ENCODE results near the gene CYSTM1. TPM values are rescaled to one million over a fixed set of nuclear protein-coding genes. Genes with fewer than 3 reads are reported as not detected.
A peak's percentile ranks its signal among the peaks of the same experiment; 100 is the strongest.

CYSTM1 gene
- total RNA-seq, 1 experiment from 2014 or later = 59.7 TPM

DNA sequence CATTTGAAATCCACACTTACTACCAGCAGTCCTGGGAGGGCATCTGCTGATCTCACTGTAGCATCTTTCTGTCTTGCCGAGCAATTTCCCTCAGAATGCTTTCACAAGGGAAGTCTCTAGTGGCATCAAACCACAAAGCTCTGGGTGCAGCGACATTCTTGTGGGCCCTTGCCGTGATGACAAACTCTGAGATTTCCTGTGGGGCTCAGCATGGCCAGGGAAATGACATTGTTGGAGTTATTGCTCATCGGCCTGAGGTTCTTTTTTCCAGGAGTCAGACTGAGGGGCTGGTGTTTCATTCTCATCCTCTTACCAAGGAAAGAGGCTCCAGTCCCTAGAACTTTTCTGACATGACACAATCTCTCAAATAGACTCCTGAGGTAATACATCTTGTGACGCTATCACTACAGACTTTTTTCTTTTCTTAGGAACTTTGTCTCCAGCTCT, 76.6 kb downstream of the CYSTM1 start:
- no peak for DNase-seq (ENCODE audit: extremely low read depth, low read depth)

GRCh38 chr5:140252470-140253126, 77.6 kb downstream of the CYSTM1 start:
- no peak for DNase-seq (ENCODE audit: extremely low read depth, low read depth)

GRCh38 chr5:140253985-140254384, 79.0 kb downstream of the CYSTM1 start:
- peak; percentile 46 for DNase-seq (ENCODE audit: extremely low read depth, low read depth)

DNA sequence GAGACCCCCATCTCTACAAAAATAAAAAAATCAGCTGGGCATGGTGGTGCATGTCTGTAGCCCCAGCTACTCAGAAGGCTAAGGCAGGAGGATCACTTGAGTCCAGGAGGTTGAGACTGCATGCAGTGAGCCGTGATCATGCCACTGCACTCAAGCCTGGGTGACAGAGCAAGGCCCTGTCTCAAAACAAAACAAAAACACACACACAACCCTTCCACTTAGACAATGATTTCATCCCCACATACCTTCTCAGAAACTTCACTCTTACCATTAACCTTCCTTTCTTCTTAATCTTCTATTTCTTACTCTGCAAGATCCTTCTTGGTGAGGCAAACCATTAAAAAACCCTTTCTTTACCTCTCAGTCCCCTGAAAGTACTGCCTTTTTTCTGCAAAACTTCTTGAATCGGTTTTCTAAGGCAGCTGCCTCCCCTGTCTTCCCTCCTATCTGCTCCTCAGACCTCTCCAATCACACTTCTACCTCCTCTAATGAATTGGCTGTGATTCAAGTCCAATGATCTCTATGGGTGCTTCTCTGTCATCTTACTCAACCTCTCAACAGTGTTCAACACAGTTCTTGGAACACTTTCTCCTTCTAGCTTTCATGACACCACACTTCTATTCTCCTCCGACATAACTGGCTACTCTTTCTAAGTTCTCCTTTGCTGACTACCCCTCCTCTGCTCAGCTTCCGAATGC, 80.6 kb downstream of the CYSTM1 start:
- DNase-seq (ENCODE audit: extremely low read depth, low read depth) = no peak

GRCh38 chr5:140256726-140257125, 81.7 kb downstream of the CYSTM1 start:
- DNase-seq (ENCODE audit: extremely low read depth, low read depth) = no peak

DNA sequence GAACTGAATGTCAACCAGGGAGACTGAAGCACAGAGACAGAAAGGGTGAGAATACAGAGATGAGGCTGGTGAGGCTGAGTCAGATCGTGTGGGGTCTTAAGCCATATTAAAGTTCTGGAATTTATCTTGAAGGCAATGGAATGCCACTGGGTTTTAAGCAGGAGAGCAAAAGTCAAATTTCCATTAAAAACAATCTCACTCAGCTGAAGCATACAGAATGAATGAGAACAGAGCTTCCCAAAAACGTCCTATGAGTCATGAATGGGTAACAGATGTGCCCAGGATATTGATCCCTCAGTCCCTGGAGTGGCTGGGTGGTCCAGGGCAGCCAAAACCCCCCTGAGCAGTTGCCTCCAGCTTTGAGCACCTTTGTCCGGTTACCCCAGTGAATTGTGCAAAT, 83.0 kb downstream of the CYSTM1 start:
- no peak for DNase-seq (ENCODE audit: extremely low read depth, low read depth)

DNA sequence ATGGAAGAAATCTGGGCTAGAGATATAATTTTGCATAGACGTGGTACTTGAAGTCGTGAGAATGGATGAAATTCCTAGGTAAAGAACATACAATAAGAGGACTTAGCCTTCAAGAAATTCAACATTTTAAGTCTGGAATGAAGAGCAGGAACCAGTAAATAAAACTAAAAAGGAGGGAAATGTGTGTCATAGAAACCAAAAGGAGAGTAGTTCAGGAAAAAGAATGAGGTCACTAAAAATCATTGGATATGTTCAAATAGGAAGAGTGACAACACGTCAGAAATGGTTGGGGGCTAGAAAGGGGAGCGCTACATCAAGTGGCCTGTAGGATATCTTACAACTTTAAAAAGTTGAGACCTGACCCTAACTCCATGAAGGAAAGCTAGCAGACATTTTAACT, 83.9 kb downstream of the CYSTM1 start:
- DNase-seq (ENCODE audit: extremely low read depth, low read depth) = no peak

- no peak for DNase-seq (ENCODE audit: extremely low read depth, low read depth)
These were observed 84.5 kb downstream of the CYSTM1 start for GRCh38 chr5:140259500-140259899.

GRCh38 chr5:140260089-140260656, 85.2 kb downstream of the CYSTM1 start:
- DNase-seq (ENCODE audit: extremely low read depth, low read depth) = no peak

GRCh38 chr5:140261403-140262171, 86.6 kb downstream of the CYSTM1 start:
- peak; percentile 79 for DNase-seq (ENCODE audit: extremely low read depth, low read depth)

DNA sequence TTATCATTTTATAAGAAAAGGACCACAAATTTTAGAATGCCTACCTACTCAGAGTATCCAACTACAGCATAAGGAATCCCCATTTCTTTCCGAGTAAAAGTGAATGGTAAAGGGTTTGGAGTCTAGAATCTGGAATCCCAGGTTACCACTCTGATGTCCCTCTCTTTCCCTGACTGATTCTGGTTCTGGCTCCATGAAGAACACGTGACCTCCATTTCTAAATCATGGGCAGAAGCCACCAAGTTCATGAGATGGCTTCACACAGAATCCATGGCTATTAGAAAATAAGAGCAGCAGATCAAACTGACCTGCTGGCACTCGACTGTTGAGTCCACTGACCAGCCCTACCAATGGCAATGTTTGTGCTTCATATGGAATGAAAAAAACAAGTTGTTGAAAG, 87.2 kb downstream of the CYSTM1 start:
- no peak for DNase-seq (ENCODE audit: extremely low read depth, low read depth)

GRCh38 chr5:140262839-140263238, 87.9 kb downstream of the CYSTM1 start:
- DNase-seq (ENCODE audit: extremely low read depth, low read depth) = no peak

DNA sequence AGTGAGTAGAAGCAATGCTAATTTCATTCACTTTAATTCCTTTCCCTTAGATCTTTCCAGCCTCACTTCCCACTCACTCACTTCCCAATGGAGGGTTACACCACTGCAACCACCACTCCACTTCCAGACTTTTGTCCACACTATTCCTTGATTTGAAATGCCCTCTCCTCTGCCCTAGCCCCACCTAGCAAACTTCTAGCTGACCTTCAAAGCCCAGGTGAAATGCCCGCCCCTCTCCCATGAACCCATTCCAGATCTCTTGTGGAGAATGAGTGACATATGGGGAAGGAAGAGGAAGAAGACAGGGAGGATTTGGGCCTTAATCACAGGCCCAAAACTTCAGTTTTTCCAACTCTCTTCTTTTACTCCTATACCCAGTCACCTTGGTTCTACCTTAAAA, 90.9 kb downstream of the CYSTM1 start:
- no peak for DNase-seq (ENCODE audit: extremely low read depth, low read depth)

GRCh38 chr5:140266471-140267200, 91.6 kb downstream of the CYSTM1 start:
- no peak for DNase-seq (ENCODE audit: extremely low read depth, low read depth)

DNA sequence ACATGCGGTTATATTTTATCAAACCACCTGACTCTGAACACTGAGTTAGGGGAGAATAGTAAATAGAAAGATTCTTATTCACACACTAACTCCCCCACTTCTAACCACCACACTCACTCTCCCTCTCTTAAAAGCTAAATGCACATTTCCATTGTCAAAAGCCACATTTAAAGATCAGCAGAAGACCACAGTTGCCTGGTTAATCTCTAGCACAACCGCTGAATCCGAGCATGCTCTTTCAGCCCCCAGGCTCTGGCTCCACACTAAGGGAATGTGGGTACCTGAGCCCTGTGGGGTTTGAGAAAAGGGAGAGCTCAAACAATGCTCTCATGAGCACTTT, 92.2 kb downstream of the CYSTM1 start:
- no peak for DNase-seq (ENCODE audit: extremely low read depth, low read depth)

- DNase-seq (ENCODE audit: extremely low read depth, low read depth) = no peak
These were observed 92.6 kb downstream of the CYSTM1 start for GRCh38 chr5:140267559-140268018.

DNA sequence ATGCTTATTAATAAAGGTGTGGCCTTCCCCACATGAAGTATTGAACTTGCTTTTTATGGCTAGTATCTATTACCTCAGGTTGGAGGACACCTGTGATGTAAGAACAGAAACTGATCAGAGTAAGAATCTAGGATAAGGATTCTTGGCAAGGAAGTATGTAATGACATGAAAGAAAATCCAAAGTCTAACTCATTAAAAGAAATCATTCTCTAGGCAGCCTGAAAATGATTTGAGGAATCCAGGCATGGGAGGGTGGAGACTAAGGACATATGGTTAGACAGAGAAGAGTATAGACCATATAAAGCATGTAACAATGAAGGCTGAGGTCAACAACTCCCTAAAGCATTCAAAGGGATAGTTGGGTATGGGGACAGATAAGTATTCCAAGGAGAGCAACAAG, 95.0 kb downstream of the CYSTM1 start:
- DNase-seq (ENCODE audit: extremely low read depth, low read depth) = no peak

GRCh38 chr5:140273401-140273877, 98.5 kb downstream of the CYSTM1 start:
- no peak for DNase-seq (ENCODE audit: extremely low read depth, low read depth)

DNA sequence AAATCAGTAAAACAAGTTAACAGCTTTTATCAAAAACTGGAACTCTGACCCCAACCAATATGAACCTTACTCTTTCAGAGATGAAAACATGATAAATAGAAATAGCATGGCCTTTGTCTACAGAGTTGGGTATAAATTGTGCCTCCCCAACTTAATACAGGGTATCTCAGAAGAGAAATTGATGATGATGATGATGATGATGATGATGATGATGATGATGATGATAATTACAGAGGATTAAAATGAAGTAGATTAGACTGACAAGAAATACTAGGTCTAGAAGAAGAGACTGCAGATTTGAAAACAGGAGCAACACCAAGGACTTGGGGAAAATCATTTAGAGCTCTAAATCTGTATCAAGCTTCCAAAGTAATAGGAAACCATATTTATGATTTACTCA, 100.8 kb downstream of the CYSTM1 start:
- DNase-seq (ENCODE audit: extremely low read depth, low read depth) = no peak

GRCh38 chr5:140282266-140282665, 107.3 kb downstream of the CYSTM1 start:
- DNase-seq (ENCODE audit: extremely low read depth, low read depth) = no peak

DNA sequence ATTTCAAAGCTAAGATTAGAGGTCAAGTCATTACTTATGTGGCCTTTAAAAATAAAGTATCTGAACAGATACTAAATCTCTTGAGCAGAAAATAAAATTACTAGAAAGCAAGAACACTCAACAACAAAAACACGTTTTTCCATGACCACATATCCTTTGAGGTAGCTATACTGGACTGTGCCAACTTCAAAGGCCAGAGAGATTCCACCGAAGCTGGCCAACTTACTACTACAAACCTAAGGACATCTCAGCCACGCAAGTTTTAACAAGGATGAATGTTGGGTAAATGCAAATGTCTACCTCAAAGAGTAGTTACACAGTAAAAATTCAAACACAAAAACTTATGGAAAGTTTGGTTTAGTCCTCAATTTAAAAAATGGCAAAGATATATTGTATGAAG, 109.0 kb downstream of the CYSTM1 start:
- DNase-seq (ENCODE audit: extremely low read depth, low read depth) = no peak

Data from NCI-H460 (cell line).